GM23248 (cell line): ENCODE results near the gene HAVCR1. TPM values are rescaled to one million over a fixed set of nuclear protein-coding genes. Genes with fewer than 3 reads are reported as not detected.
A peak's percentile ranks its signal among the peaks of the same experiment; 100 is the strongest.

Experiments used
- DNase-seq: peaks from one replicate; pipeline ENCODE4 v3.0.0-alpha.2; 2015
- H2AFZ ChIP-seq: fragments of 200-600 bp; sonication (generic); 2 replicates; pipeline ENCODE4 v1.6.1; 2016; ENCODE audit warnings: antibody characterized with exemption
- H3F3A ChIP-seq: fragments of 200-600 bp; sonication (generic); 2 replicates; pipeline ENCODE4 v1.6.1; 2016; ENCODE audit warnings: mild to moderate bottlenecking, antibody characterized with exemption, mixed run types; ENCODE audit not compliant: insufficient read depth
- H3K27ac ChIP-seq: fragments of 200-600 bp; sonication (generic); 2 replicates; pipeline ENCODE4 v1.5.1; 2016; ENCODE audit warnings: mild to moderate bottlenecking
- H3K27me3 ChIP-seq: fragments of 200-600 bp; sonication (generic); replicated peaks from 2 replicates; pipeline ENCODE4 v1.6.1; 2016; ENCODE audit warnings: mild to moderate bottlenecking; ENCODE audit not compliant: insufficient read depth
- H3K36me3 ChIP-seq: fragments of 200-600 bp; sonication (generic); 2 replicates; pipeline ENCODE4 v1.6.1; 2016; ENCODE audit warnings: low read depth, mild to moderate bottlenecking
- H3K4me1 ChIP-seq: fragments of 200-600 bp; sonication (generic); 2 replicates; pipeline ENCODE4 v1.6.1; 2016; ENCODE audit warnings: mild to moderate bottlenecking; ENCODE audit not compliant: insufficient read depth
- H3K4me2 ChIP-seq: fragments of 200-600 bp; sonication (generic); one replicate; pipeline ENCODE4 v1.6.1; 2016; ENCODE audit warnings: mild to moderate bottlenecking; ENCODE audit not compliant: unreplicated experiment
- H3K4me3 ChIP-seq: fragments of 200-600 bp; sonication (generic); 2 replicates; pipeline ENCODE4 v1.5.1; 2016; ENCODE audit warnings: mild to moderate bottlenecking
- H3K79me2 ChIP-seq: fragments of 200-600 bp; sonication (generic); 2 replicates; pipeline ENCODE4 v1.6.1; 2016; ENCODE audit warnings: mild to moderate bottlenecking; ENCODE audit not compliant: insufficient read depth
- H3K9ac ChIP-seq: fragments of 200-600 bp; sonication (generic); 2 replicates; pipeline ENCODE4 v1.6.1; 2016; ENCODE audit warnings: mild to moderate bottlenecking
- H3K9me2 ChIP-seq: fragments of 200-600 bp; sonication (generic); 2 replicates; pipeline ENCODE4 v1.6.1; 2016; ENCODE audit warnings: mixed run types, mild to moderate bottlenecking, moderate library complexity; ENCODE audit not compliant: insufficient read depth
- H3K9me3 ChIP-seq: fragments of 200-600 bp; sonication (generic); one replicate; pipeline ENCODE4 v1.6.1; 2017; ENCODE audit warnings: low read depth
- H4K20me1 ChIP-seq: fragments of 200-600 bp; sonication (generic); 2 replicates; pipeline ENCODE4 v1.6.0; 2016; ENCODE audit not compliant: insufficient read depth
- EZH2 ChIP-seq: fragments of 200-600 bp; sonication (generic); IDR thresholded peaks from 2 replicates; pipeline ENCODE4 v1.6.1; 2018; ENCODE audit warnings: antibody characterized with exemption, mild to moderate bottlenecking; ENCODE audit not compliant: insufficient read depth, poor library complexity, severe bottlenecking
- EZH2phosphoT487 ChIP-seq: fragments of 200-600 bp; sonication (generic); IDR thresholded peaks from 2 replicates; pipeline ENCODE4 v1.6.1; 2018; ENCODE audit warnings: antibody characterized with exemption, moderate library complexity, mild to moderate bottlenecking, low read depth; ENCODE audit not compliant: insufficient read depth
- WGBS, 2 experiments: methylation state at CpG; one replicate each; pipeline ENCODE4 v1.1.6; 2015 to 2017; ENCODE audit warnings: low lambda C conversion rate in 2 of 2, low coverage in 1 of 2; ENCODE audit errors: missing lambda C conversion rate in 2 of 2; 5-methylcytosine and 5-hydroxymethylcytosine counted together
- in situ Hi-C: fragments of 300-500 bp; cut with MboI; formaldehyde crosslinking; loops from 2 replicates; pipeline ENCODE4 v1.15.0; 2020
- polyA plus RNA-seq: library from polyadenylated mRNA; unstranded; fragments of >200 nt; fragmentation: Nextera tagmentation; extraction: Ambion mirVana; gene quantifications from 2 replicates; pipeline ENCODE4 v1.2.1, GENCODE V29; 2016
- total RNA-seq: library from RNA; depleted of rRNA; stranded (reverse); fragments of >200 nt; shearing (Covaris generic); gene quantifications from 2 replicates; pipeline ENCODE4 v1.2.3, GENCODE V29; 2014

The HAVCR1 gene
- total and polyA plus RNA-seq, 2 experiments from 2014 or later = not detected

DNA sequence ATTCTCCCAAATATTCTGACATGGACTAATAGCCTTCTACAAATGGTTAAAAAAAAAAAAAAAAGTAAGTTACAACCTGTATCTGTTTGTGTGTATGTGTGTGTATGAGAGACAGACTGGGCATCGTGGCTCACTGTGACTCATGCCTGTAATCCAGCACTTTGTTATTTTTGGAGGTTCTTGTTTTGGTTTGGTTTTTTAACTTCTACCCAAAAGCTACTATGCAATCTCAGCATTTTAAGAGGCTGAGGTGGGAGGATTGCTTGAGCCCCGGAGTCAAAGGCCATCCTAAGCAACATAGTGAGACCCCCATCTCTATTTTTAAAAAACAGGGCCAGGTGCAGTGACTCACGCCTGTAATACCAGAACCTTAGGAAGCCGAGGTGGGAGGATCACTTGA, 17.6 kb upstream of the HAVCR1 start:
- Histone ChIP-seq H3K4me2 (peak overlapping the region; percentile 8), H3F3A (no peaks in the 10 kb centered on the region), H3K79me2 (no peaks in the 10 kb centered on the region), H3K27me3 (no peaks in the 10 kb centered on the region), H2AFZ (no peak overlapping the region), H3K9ac (no peak overlapping the region), H3K9me3 (no peaks in the 10 kb centered on the region), H3K4me1 (no peaks in the 10 kb centered on the region), H3K4me3 (no peak overlapping the region), H4K20me1 (no peaks in the 10 kb centered on the region), H3K9me2 (no peaks in the 10 kb centered on the region), H3K27ac (no peak overlapping the region), H3K36me3 (no peaks in the 10 kb centered on the region)
- WGBS, 2 experiments = 22 to 26% methylated on average over 4 of the region's 4 CpGs
- in situ Hi-C loops = no loop called here
- TF ChIP-seq EZH2 (no peak), EZH2phosphoT487 (no peak)
- DNase-seq = peak; percentile 73

DNA sequence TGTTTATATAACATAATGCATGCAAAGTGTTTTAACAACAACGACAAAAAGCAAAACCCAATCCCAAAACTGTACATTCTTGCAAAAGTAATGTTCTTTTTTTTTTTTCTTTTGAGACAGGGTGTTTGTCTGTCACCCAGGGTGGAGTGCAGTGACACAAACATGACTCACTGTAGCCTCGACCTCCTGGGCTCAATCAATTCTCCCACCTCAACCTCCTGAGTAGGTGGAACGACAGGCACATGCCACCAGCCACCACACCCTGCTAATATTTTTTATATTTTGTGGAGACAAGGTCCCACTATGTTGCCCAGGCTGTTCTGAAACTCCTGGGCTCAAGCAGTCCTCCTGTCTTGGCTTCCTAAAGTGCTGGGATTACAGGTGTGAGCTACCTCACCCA, 13.6 kb upstream of the HAVCR1 start:
- Histone ChIP-seq H3K4me3 (no peak overlapping the region), H3K27me3 (no peaks in the 10 kb centered on the region), H3K4me1 (no peaks in the 10 kb centered on the region), H3K9me2 (no peaks in the 10 kb centered on the region), H2AFZ (no peak overlapping the region), H3K36me3 (no peaks in the 10 kb centered on the region), H3K4me2 (no peak overlapping the region), H4K20me1 (no peaks in the 10 kb centered on the region), H3K9ac (no peak overlapping the region), H3K79me2 (no peaks in the 10 kb centered on the region), H3F3A (no peaks in the 10 kb centered on the region), H3K27ac (no peak overlapping the region), H3K9me3 (no peaks in the 10 kb centered on the region)
- TF ChIP-seq EZH2phosphoT487 = no peak
- no peak for TF ChIP-seq EZH2
- no peak for DNase-seq
- 41 to 50% methylated on average over 3 of the region's 3 CpGs for WGBS, 2 experiments
- in situ Hi-C loops = no loop called here

DNA sequence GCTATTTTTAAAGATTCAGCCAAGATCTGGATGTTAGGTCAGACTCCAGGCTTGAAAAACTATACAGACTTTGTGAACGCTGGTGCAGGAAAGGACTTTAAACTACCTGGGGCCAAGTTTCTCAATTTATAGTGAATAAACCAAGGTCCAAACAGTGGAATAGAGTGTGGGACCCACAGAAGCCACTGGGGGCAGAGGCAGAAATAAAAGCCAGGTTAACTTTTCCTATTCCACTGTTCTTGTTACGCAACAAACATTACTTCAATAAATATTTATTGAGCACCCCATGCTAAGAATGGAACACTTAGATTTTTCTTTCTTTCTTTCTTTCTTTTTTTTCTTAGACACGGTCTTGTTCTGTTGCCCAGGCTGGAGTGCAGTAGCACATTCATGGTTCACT, 11.0 kb upstream of the HAVCR1 start:
- Histone ChIP-seq H3K36me3 (no peaks in the 10 kb centered on the region), H3K4me1 (no peaks in the 10 kb centered on the region), H3K79me2 (no peaks in the 10 kb centered on the region), H2AFZ (no peak overlapping the region), H4K20me1 (no peaks in the 10 kb centered on the region), H3K9me2 (no peaks in the 10 kb centered on the region), H3K9ac (no peak overlapping the region), H3K9me3 (no peaks in the 10 kb centered on the region), H3F3A (no peaks in the 10 kb centered on the region), H3K27ac (no peak overlapping the region), H3K4me2 (no peak overlapping the region), H3K4me3 (no peak overlapping the region), H3K27me3 (no peaks in the 10 kb centered on the region)
- in situ Hi-C loops = no loop called here
- 58 to 67% methylated on average over 3 of the region's 3 CpGs for WGBS, 2 experiments
- no peak for TF ChIP-seq EZH2
- no peak for TF ChIP-seq EZH2phosphoT487
- no peak for DNase-seq

GRCh38 chr5:157068785-157069184, 9.9 kb upstream of the HAVCR1 start:
- Histone ChIP-seq H3F3A (no peaks in the 10 kb centered on the region), H3K9ac (no peak overlapping the region), H3K27me3 (no peaks in the 10 kb centered on the region), H3K36me3 (no peaks in the 10 kb centered on the region), H3K4me3 (no peak overlapping the region), H3K9me2 (no peaks in the 10 kb centered on the region), H3K79me2 (no peaks in the 10 kb centered on the region), H3K4me1 (no peaks in the 10 kb centered on the region), H3K9me3 (no peaks in the 10 kb centered on the region), H2AFZ (no peak overlapping the region), H3K4me2 (no peak overlapping the region), H4K20me1 (no peaks in the 10 kb centered on the region), H3K27ac (no peak overlapping the region)
- DNase-seq = no peak
- no peak for TF ChIP-seq EZH2phosphoT487
- no peak for TF ChIP-seq EZH2
- WGBS, 2 experiments = 67 to 75% methylated on average over 5 of the region's 5 CpGs
- in situ Hi-C loops = no loop called here

DNA sequence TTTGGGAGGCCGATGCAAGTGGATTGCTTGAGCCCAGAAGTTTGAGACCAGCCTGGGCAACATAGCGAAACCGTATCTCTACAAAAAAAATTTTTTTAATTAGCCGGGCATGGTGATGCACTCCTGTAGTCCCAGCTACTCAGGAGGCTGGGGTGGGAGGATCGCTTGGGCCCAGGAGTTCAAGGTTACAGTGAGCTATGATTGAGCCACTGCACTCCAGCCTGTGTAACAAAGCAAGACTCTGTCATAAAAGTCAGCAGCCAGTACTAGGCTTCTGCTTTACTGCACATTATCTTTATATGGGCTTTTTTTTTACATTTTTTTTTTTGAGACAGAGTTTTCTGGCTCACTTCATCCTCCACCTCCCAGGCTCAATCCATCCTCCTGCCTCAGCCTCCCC, 9.4 kb upstream of the HAVCR1 start:
- Histone ChIP-seq H4K20me1 (no peaks in the 10 kb centered on the region), H3K9ac (no peak overlapping the region), H3K27me3 (no peaks in the 10 kb centered on the region), H3K9me2 (no peaks in the 10 kb centered on the region), H3K4me2 (no peak overlapping the region), H3K27ac (no peak overlapping the region), H3K79me2 (no peaks in the 10 kb centered on the region), H3K36me3 (no peaks in the 10 kb centered on the region), H3K4me1 (no peaks in the 10 kb centered on the region), H3K4me3 (no peak overlapping the region), H3F3A (no peaks in the 10 kb centered on the region), H3K9me3 (no peaks in the 10 kb centered on the region), H2AFZ (no peak overlapping the region)
- in situ Hi-C loops = no loop called here
- 71 to 72% methylated on average over 5 of the region's 5 CpGs for WGBS, 2 experiments
- no peak for DNase-seq
- TF ChIP-seq EZH2 = no peak
- TF ChIP-seq EZH2phosphoT487 = no peak
